Urothelium cell line (cell line): ENCODE data around the gene SDHC.
A peak's percentile ranks its signal among the peaks of the same experiment; 100 is the strongest.
"Not testable (repeated sequence)": the region's sequence is repeated elsewhere in the genome, so short reads cannot be mapped to it uniquely, and the experiment has no call there.

ENCODE experiments used
- DNase-seq: peaks from one replicate; pipeline ENCODE4 v3.0.0; 2011; ENCODE audit warnings: low spot score, mixed read lengths
- FAIRE-seq: peaks from 2 replicates; lab custom pipeline; 2011; peaks lifted over from hg19 to GRCh38; lab: Jason Lieb, UNC

SDHC gene

GRCh38 chr1:161309868-161310267, 4.3 kb upstream of the SDHC start, which contains the start of gene MPZ:
TSS of gene MPZ (minus strand) at chr1:161309968. CDS start at chr1:161309905, 63 bp downstream.
- FAIRE-seq: no peak

GRCh38 chr1:161311595-161312181, 2.5 kb upstream of the SDHC start:
- DNase-seq (no peak), FAIRE-seq (no peak)

More at GRCh38 chr1:161309868-161310267, 4.3 kb upstream of the SDHC start, which contains the start of gene MPZ:
- no peak for DNase-seq

GRCh38 chr1:161313554-161314200, 504 bp upstream of the SDHC start:
- DNase-seq (no peak), FAIRE-seq (no peak)

GRCh38 chr1:161315841-161316674, 1.9 kb downstream of the SDHC start:
- not testable (repeated sequence) for FAIRE-seq, DNase-seq

DNA sequence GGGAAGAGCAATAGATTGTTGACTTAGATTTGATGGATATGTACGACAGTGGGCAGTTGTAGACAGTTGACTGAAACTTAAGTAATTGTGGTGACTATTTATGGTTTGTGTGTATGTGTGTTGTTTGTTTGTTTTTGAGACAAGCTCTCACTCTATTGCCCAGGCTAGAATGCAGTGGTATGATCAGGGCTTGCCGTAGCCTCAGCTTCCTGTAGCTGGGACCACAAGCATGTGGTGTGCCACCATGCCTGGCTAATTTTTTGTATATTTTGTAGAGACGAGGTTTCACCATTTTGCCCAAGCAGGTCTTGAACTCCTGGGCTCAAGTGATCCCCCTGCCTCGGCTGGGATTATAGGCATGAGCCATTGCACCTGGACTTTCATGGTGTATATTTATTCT, 9.8 kb downstream of the SDHC start:
- FAIRE-seq (no peak), DNase-seq (no peak)

DNA sequence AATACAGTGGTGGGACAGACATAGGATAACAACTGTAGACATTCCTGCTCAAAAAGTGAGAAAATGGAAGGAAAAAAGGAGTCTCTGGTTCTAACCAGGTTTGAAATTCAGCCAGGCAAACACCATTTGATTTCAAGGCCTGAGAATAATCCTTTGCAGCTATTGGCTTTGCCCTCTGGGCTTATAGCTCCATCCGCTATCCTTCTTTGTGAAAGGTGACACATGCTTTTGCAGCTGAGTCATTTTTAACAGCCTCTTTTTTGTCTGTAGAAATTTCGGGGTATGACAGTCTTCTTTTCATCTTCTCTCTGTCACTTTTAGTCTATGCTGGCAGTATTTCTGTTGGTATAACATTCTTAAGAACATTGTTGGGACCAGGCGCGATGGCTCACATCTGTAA, 16.2 kb downstream of the SDHC start:
- DNase-seq (no peak), FAIRE-seq (no peak)

GRCh38 chr1:161333166-161333565, 19.0 kb downstream of the SDHC start:
- FAIRE-seq (no peak), DNase-seq (no peak)

DNA sequence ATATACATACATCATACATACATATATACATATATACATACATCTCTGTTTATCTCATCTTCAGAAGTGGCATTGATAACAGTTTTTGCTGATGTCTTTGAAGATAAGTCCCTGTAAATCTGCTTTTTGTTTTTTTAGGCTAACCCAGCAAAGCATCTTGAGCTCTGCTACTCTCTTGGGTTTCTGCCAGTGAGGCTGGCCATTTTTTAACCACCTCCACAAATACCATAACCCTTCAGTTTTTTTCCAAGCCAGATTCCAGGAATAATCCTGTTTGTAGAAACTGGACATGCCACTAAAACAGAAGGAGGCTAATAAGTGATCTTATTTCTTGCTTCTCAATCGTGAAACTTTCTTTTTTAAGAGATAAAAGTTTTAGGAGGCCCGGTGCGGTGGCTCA, 21.6 kb downstream of the SDHC start:
- no peak for FAIRE-seq
- no peak for DNase-seq

DNA sequence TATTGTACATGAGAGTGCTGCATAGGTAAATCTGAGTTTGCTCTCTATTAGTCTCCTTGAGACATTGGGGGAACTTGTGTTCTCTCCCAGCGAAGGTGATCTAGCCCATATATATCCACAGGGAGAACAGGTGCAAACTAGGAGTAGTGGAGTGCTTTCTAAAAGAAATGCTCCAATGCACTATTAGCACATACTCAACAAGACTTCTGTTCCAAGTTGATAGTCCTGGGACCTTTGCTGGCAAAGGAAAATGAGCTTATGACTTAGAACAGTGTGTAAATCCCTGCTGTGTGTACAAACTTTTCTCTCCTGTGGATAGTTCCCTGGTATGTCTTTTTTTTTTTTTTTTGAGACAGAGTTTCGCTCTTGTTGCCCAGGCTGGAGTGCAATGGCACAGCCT, 28.0 kb downstream of the SDHC start:
- FAIRE-seq: no peak
- DNase-seq: no peak

DNA sequence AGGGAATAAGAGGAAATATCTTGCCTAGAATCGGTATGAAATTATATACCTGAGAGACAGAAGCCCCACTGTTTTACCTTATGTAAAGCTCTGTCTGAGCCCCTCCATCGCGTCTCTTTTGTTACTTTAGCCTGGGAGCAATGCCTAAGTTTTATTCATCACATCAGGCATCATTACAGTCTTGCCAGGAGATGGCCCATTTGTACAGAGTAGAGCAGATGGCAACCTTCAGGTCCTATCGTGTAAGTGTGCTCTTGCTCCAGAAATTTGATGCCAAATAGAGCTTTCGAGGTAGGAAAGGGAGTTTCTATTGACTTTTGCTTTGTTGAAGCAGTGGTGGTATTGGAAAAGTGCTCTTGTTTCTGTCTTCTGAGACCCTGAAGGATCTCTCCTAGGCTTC, 28.6 kb downstream of the SDHC start:
- DNase-seq (no peak), FAIRE-seq (no peak)

GRCh38 chr1:161350671-161351070, 36.5 kb downstream of the SDHC start:
- DNase-seq (no peak), FAIRE-seq (no peak)

DNA sequence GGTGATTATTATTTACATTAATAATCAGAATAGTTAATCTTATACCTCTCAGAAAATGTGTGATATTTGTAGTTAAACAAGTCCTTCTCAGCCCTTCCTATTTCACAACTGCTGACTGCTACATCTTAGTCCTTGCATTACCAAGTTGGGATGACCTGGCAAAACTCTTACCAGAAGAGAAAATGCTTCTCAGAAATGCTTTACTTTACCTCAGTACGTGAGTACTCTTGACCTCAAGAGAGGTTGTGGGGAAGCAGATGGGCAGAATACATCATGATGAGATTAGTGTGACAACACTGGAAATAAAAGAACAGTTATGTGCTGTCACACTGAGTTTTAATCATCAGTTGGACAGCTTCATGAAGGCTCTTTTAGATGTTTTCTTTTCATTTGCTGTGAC, 37.3 kb downstream of the SDHC start:
- DNase-seq (no peak), FAIRE-seq (no peak)

- DNase-seq (no peak), FAIRE-seq (no peak)
These were observed 42.9 kb downstream of the SDHC start for GRCh38 chr1:161357073-161357472.

DNA sequence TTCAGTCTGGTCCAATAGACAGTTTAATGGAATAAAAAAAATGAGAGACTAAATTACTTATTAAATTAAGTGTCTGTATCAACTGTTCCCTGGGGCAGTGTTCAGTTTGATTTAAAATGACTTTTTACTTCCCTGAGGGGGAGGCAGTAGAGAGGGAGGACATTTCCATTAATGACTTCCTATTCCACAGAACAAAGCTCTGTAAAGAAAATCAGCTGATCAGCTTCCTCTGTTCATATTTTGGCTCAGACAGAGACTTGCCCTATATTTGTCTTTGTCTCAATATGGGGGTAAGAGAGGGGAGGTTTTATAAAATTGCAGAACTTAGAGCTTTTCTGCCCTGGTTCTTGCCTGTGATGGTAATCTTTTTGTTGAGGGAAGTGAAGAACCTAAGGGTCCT, 45.1 kb downstream of the SDHC start:
- DNase-seq (no peak), FAIRE-seq (no peak)

DNA sequence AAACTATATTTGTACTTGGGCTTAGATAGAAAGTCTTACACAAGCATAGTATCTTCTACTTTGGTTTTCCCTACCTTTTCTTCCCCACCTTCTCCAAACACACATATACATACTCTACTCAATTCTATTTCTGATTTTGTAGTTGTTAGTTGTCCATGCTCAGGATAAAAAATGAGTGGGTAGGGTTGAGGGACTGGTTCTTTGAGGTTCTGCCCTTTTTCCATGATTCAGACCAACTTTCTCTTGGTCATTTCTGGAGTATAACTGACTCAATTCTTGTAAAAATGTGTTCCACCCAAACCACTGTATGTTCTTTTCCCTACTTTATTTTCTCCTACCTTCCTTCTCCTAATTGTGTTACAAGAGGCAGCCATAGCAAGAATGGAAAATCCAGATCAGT, 50.2 kb downstream of the SDHC start:
- no peak for FAIRE-seq
- no peak for DNase-seq

- FAIRE-seq: no peak
These were observed 51.0 kb downstream of the SDHC start for GRCh38 chr1:161365207-161365606.

GRCh38 chr1:161367684-161368400, 53.7 kb downstream of the SDHC start, which contains the start of gene CFAP126:
TSS of gene CFAP126 (minus strand) at chr1:161367876. CDS start at chr1:161367868, 8 bp downstream.
- FAIRE-seq (no peak), DNase-seq (peak; percentile 54)

More at GRCh38 chr1:161365207-161365606, 51.0 kb downstream of the SDHC start:
- no peak for DNase-seq

GRCh38 chr1:161373442-161373841, 59.3 kb downstream of the SDHC start:
- FAIRE-seq (no peak), DNase-seq (no peak)

DNA sequence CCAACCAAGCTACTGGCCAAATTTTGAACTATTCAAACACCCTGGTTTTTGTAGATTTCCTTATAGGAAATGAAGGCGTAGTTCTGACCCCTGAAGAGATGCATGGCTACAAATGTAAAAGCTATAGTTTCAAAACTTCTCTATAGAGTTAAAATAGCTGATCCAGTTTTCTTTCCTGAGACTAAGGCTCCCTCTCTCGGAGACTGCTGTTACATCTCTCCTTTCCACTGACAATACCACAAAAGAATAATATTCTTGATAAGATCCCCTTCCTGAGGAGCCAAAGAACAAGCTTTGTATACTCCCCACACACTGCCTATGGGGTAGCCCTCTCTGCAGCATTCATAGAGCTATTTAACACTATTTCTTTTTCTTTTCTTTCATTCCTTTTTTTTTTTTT, 60.2 kb downstream of the SDHC start:
- DNase-seq (no peak), FAIRE-seq (no peak)

DNA sequence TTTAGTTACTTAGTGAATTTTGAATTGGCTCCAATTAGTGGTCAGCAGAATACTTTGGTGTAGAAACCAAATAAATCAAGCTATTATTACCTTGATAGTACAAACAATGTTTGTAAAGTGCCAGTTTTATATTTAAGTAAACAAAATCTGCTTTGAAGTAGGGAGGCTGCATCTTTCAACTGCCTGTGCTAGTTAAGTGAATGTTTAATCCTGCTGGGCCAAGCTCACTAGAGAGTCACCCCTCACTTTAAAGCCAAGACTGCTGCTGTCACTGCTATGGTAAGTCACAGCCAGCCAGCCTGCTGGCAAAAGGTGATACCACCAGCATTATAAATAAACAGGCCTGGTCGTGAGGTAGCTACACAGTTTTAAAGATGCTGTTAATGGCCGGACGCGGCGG, 63.8 kb downstream of the SDHC start:
- no peak for DNase-seq
- no peak for FAIRE-seq

DNA sequence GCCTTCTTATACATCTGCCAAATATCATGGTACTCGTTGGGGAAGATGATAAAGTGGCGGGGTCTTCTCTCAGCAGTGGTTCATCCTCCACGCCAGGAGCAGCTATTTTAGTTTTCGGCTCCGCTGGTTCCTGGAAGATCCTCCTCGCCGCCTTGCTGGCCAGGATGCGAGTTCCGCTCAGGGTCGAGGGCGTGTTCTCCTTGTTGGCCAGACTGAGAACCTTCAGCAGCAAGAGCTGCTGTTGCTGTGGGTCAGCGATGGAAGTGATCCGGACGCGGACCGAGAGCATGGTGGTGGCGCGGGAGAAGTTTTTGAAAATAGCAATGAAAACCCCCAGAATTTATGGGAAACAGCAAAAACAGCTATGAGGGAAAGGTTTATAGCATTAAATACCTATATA, 64.9 kb downstream of the SDHC start:
- FAIRE-seq (no peak), DNase-seq (no peak)
